GM10248 (cell line): ENCODE measurements around the gene TOX2.
"Not testable (repeated sequence)": the region's sequence is repeated elsewhere in the genome, so short reads cannot be mapped to it uniquely, and the experiment has no call there.

Experiments used
- CTCF ChIA-PET: fragments of 300-600 bp; sonication (Branson Sonifier 250); formaldehyde crosslinking; extraction: SDS; loops from one replicate; lab custom pipeline; 2021; ENCODE audit warnings: antibody characterized with exemption; lab: Yijun Ruan, JAX
- POLR2A ChIA-PET: fragments of 350-650 bp; sonication (Branson Sonifier 250); formaldehyde crosslinking; extraction: SDS; loops from one replicate; lab custom pipeline; 2020; ENCODE audit warnings: antibody characterized with exemption; lab: Yijun Ruan, JAX
- DNase-seq: peaks from one replicate; pipeline ENCODE4 v3.0.0; 2012; ENCODE audit errors: extremely low spot score
- TF ChIP-seq, protein P1 (sequence below): IDR thresholded peaks from 2 replicates; pipeline ENCODE4 v1.5.1; 2012; ENCODE audit warnings: mild to moderate bottlenecking, low read depth; ENCODE audit errors: extremely low read depth, missing control alignments, control extremely low read depth

Gene TOX2

GRCh38 chr20:44039741-44040140, 125.1 kb downstream of the TOX2 start:
- ChIA-PET POLR2A (no interaction called here), CTCF (interaction anchor here (1.1 to 1.5 kb wide), 2 partner anchors 9 to 13 kb away, joined by 4 to 5 read pairs; no protein-coding TSS in a partner anchor)
- TF ChIP-seq, protein P1, sequence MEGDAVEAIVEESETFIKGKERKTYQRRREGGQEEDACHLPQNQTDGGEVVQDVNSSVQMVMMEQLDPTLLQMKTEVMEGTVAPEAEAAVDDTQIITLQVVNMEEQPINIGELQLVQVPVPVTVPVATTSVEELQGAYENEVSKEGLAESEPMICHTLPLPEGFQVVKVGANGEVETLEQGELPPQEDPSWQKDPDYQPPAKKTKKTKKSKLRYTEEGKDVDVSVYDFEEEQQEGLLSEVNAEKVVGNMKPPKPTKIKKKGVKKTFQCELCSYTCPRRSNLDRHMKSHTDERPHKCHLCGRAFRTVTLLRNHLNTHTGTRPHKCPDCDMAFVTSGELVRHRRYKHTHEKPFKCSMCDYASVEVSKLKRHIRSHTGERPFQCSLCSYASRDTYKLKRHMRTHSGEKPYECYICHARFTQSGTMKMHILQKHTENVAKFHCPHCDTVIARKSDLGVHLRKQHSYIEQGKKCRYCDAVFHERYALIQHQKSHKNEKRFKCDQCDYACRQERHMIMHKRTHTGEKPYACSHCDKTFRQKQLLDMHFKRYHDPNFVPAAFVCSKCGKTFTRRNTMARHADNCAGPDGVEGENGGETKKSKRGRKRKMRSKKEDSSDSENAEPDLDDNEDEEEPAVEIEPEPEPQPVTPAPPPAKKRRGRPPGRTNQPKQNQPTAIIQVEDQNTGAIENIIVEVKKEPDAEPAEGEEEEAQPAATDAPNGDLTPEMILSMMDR: no peak
- no peak for DNase-seq

- POLR2A ChIA-PET: no interaction called here
- DNase-seq: no peak
- CTCF ChIA-PET: interaction anchor here (1.1 to 1.5 kb wide), 3 partner anchors 10 to 40 kb away, joined by 3 to 5 read pairs (median 4); no protein-coding TSS in a partner anchor
- TF ChIP-seq, protein P1: no peak
These were observed 125.7 kb downstream of the TOX2 start for GRCh38 chr20:44040202-44040915.

GRCh38 chr20:44041001-44041400, 126.3 kb downstream of the TOX2 start:
- CTCF ChIA-PET: interaction anchor here (1.4 kb wide), 1 partner anchor 39 kb away, joined by 3 read pairs; no protein-coding TSS in a partner anchor
- TF ChIP-seq, protein P1: no peak
- no peak for DNase-seq
- POLR2A ChIA-PET: no interaction called here

DNA sequence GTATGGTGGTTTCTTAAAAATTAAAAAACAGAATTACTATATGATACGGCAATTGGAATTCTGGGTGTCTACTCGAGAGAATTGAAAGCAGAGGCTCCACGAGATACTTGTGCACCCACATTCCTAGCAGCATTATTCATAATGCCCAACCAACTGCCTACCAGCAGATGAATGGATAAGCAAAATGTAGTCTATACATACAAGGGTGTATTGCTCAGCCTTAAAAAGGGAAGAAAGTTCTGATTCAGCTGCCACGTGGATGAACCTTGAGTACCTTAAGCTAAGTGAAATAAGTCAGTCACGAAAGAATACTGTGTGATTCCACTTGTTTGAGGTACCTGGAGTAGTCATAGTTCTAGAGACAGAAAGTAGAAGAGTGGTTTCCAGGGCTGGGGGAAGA, 130.1 kb downstream of the TOX2 start:
- DNase-seq, CTCF ChIA-PET, POLR2A ChIA-PET: not testable (repeated sequence)

DNA sequence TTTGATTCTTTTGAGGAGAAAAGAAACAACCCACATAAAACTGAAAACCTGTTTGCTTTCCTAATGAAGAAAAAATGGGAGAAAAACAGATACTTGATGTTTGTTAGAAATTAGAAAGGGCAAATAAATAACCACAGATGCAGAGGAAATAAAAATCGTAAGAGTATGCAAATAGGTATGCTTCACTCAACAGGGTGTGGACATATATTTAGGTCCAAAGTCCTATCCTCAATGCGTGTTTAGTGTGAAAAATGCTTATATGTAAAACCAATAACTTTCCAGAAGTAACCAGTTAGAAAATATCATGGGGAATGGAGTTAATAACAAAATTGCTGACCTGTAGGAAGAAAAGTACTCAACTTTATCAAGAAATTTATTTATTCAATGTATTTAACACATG, 135.7 kb downstream of the TOX2 start:
- CTCF ChIA-PET: no interaction called here

GRCh38 chr20:44050925-44051660, 136.4 kb downstream of the TOX2 start:
- TF ChIP-seq, protein P1: no peak
- POLR2A ChIA-PET: no interaction called here
- DNase-seq: no peak
- CTCF ChIA-PET: interaction anchor here (1.1 kb wide), 1 partner anchor 18 kb away, joined by 3 read pairs; no protein-coding TSS in a partner anchor

More for the DNA sequence above, 135.7 kb downstream of the TOX2 start:
- POLR2A ChIA-PET: no interaction called here
- TF ChIP-seq, protein P1: no peak
- no peak for DNase-seq

GRCh38 chr20:44051661-44052000, 137.0 kb downstream of the TOX2 start:
- ChIA-PET CTCF (interaction anchor here (1.1 kb wide), 1 partner anchor 17 kb away, joined by 3 read pairs; no protein-coding TSS in a partner anchor), POLR2A (no interaction called here)
- TF ChIP-seq, protein P1: no peak
- DNase-seq: no peak
